ENCODE measurements around the gene RAB36. TPM values are rescaled to one million over a fixed set of nuclear protein-coding genes. Genes with fewer than 3 reads are reported as not detected.

RAB36 gene
- total RNA-seq, 1 donor from 2014 or later: 2.9 TPM

DNA sequence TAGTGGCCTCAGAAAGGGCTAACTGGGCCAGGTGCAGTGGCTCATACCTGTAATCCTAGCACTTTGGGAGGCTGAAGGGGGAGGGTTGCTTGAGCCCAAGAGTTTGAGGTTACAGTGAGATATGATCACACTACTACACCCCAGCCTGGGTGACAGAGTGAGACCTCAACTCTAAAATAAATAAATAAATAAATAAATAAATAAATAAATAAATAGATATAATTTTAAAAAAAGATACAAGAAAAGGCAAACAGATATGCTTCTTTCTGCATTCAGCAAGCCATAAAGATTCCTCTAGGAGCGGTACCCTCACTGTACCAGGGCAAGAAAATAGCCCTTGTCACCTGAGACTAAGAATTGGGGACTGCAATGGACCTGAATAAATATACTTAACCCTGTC is 2.2 kb upstream of the RAB36 start:
- H3K27me3 Mint-ChIP-seq (ENCODE audit: low read depth): peaks cover 2% of the 10 kb centered on the region
- TF ChIP-seq, protein P1, sequence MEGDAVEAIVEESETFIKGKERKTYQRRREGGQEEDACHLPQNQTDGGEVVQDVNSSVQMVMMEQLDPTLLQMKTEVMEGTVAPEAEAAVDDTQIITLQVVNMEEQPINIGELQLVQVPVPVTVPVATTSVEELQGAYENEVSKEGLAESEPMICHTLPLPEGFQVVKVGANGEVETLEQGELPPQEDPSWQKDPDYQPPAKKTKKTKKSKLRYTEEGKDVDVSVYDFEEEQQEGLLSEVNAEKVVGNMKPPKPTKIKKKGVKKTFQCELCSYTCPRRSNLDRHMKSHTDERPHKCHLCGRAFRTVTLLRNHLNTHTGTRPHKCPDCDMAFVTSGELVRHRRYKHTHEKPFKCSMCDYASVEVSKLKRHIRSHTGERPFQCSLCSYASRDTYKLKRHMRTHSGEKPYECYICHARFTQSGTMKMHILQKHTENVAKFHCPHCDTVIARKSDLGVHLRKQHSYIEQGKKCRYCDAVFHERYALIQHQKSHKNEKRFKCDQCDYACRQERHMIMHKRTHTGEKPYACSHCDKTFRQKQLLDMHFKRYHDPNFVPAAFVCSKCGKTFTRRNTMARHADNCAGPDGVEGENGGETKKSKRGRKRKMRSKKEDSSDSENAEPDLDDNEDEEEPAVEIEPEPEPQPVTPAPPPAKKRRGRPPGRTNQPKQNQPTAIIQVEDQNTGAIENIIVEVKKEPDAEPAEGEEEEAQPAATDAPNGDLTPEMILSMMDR (IDR thresholded peaks at IDR 0.05): no peak
- no peaks in the 10 kb centered on the region for H3K9me3 Mint-ChIP-seq (ENCODE audit: low read depth)
- peaks cover 34% of the 10 kb centered on the region for H3K4me1 Mint-ChIP-seq (ENCODE audit: low read depth)
- no peak overlapping the region for H3K27ac Mint-ChIP-seq (ENCODE audit: unreplicated experiment)
- no peak overlapping the region for H3K4me3 Mint-ChIP-seq (ENCODE audit: unreplicated experiment)
- DNase-seq (ENCODE audit: low spot score): no peak
- no peaks in the 10 kb centered on the region for H3K36me3 Mint-ChIP-seq (ENCODE audit: low read depth)

GRCh38 chr22:23144432-23144831 is 845 bp upstream of the RAB36 start:
- no peak overlapping the region for H3K27ac Mint-ChIP-seq (ENCODE audit: unreplicated experiment)

GRCh38 chr22:23145878-23146470 is 697 bp downstream of the RAB36 start:
- DNase-seq (ENCODE audit: low spot score): no peak
- no peak overlapping the region for H3K27ac Mint-ChIP-seq (ENCODE audit: unreplicated experiment)
- H3K4me3 Mint-ChIP-seq (ENCODE audit: unreplicated experiment): peak overlapping the region; percentile 80
- H3K4me1 Mint-ChIP-seq (ENCODE audit: low read depth): peaks cover 27% of the 10 kb centered on the region
- TF ChIP-seq, protein P1 (IDR thresholded peaks at IDR 0.05): no peak
- no peaks in the 10 kb centered on the region for H3K9me3 Mint-ChIP-seq (ENCODE audit: low read depth)
- H3K36me3 Mint-ChIP-seq (ENCODE audit: low read depth): peaks cover 2% of the 10 kb centered on the region
- H3K27me3 Mint-ChIP-seq (ENCODE audit: low read depth): peaks cover 2% of the 10 kb centered on the region

More at GRCh38 chr22:23144432-23144831, 845 bp upstream of the RAB36 start:
- no peaks in the 10 kb centered on the region for H3K9me3 Mint-ChIP-seq (ENCODE audit: low read depth)
- peaks cover 2% of the 10 kb centered on the region for H3K27me3 Mint-ChIP-seq (ENCODE audit: low read depth)
- H3K4me3 Mint-ChIP-seq (ENCODE audit: unreplicated experiment): no peak overlapping the region
- TF ChIP-seq, protein P1 (IDR thresholded peaks at IDR 0.05): no peak
- no peaks in the 10 kb centered on the region for H3K36me3 Mint-ChIP-seq (ENCODE audit: low read depth)
- no peak for DNase-seq (ENCODE audit: low spot score)
- H3K4me1 Mint-ChIP-seq (ENCODE audit: low read depth): peaks cover 27% of the 10 kb centered on the region

- TF ChIP-seq, protein P1 (IDR thresholded peaks at IDR 0.05): no peak
These were observed 1.4 kb downstream of the RAB36 start for GRCh38 chr22:23146478-23147205.

GRCh38 chr22:23147617-23148387 is 2.5 kb downstream of the RAB36 start:
- no peak overlapping the region for H3K4me3 Mint-ChIP-seq (ENCODE audit: unreplicated experiment)
- peaks cover 2% of the 10 kb centered on the region for H3K27me3 Mint-ChIP-seq (ENCODE audit: low read depth)
- no peak for DNase-seq (ENCODE audit: low spot score)
- H3K4me1 Mint-ChIP-seq (ENCODE audit: low read depth): peaks cover 17% of the 10 kb centered on the region
- peaks cover 2% of the 10 kb centered on the region for H3K36me3 Mint-ChIP-seq (ENCODE audit: low read depth)
- no peak overlapping the region for H3K27ac Mint-ChIP-seq (ENCODE audit: unreplicated experiment)
- TF ChIP-seq, protein P1 (IDR thresholded peaks at IDR 0.05): no peak
- H3K9me3 Mint-ChIP-seq (ENCODE audit: low read depth): no peaks in the 10 kb centered on the region

More at GRCh38 chr22:23146478-23147205, 1.4 kb downstream of the RAB36 start:
- Mint-ChIP-seq H3K27me3 (ENCODE audit: low read depth) (peaks cover 2% of the 10 kb centered on the region), H3K9me3 (ENCODE audit: low read depth) (no peaks in the 10 kb centered on the region), H3K36me3 (ENCODE audit: low read depth) (peaks cover 2% of the 10 kb centered on the region), H3K27ac (ENCODE audit: unreplicated experiment) (no peak overlapping the region), H3K4me1 (ENCODE audit: low read depth) (peaks cover 27% of the 10 kb centered on the region), H3K4me3 (ENCODE audit: unreplicated experiment) (peak overlapping the region; percentile 80)
- DNase-seq (ENCODE audit: low spot score): no peak
